Measurements from ENCODE around the gene DNAJC1. TPM values are rescaled to one million over a fixed set of nuclear protein-coding genes. Genes with fewer than 3 reads are reported as not detected.

DNAJC1 gene
- total RNA-seq, 3 donors from 2014 or later = 26.3 to 31.5 (median 30.3) TPM

DNA sequence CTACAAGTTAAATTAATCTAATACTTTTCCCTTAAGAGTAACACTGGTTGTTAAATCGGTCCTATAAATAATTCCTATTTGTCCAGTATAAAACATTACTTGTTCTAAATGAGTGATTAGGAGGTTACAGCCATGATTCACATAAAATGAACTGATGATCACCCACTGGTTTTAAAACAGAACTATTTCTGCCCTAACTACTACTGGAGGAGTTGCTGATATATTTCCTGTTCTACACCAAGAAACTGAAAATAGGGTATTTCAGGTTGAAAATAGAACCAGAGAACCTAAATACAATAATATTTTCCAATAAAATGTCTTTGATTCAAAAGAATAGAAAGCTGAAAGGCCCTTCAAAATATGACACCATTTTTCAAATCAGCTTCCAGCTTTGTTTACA lies 30.9 kb downstream of the DNAJC1 start:
- Histone ChIP-seq H3K4me1 (ENCODE audit: low read depth) (peaks cover 11% of the 10 kb centered on the region), H3K9me3 (no peaks in the 10 kb centered on the region), H3K36me3 (ENCODE audit: low read depth) (no peaks in the 10 kb centered on the region), H3K4me3 (no peak overlapping the region)
- no peak for ATAC-seq
- intact Hi-C loops (cut with DNase I, micrococcal nuclease) = no loop called here
- TF ChIP-seq, protein P1, sequence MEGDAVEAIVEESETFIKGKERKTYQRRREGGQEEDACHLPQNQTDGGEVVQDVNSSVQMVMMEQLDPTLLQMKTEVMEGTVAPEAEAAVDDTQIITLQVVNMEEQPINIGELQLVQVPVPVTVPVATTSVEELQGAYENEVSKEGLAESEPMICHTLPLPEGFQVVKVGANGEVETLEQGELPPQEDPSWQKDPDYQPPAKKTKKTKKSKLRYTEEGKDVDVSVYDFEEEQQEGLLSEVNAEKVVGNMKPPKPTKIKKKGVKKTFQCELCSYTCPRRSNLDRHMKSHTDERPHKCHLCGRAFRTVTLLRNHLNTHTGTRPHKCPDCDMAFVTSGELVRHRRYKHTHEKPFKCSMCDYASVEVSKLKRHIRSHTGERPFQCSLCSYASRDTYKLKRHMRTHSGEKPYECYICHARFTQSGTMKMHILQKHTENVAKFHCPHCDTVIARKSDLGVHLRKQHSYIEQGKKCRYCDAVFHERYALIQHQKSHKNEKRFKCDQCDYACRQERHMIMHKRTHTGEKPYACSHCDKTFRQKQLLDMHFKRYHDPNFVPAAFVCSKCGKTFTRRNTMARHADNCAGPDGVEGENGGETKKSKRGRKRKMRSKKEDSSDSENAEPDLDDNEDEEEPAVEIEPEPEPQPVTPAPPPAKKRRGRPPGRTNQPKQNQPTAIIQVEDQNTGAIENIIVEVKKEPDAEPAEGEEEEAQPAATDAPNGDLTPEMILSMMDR (IDR thresholded peaks at IDR 0.05) = no peak
- DNase-seq = no peak

DNA sequence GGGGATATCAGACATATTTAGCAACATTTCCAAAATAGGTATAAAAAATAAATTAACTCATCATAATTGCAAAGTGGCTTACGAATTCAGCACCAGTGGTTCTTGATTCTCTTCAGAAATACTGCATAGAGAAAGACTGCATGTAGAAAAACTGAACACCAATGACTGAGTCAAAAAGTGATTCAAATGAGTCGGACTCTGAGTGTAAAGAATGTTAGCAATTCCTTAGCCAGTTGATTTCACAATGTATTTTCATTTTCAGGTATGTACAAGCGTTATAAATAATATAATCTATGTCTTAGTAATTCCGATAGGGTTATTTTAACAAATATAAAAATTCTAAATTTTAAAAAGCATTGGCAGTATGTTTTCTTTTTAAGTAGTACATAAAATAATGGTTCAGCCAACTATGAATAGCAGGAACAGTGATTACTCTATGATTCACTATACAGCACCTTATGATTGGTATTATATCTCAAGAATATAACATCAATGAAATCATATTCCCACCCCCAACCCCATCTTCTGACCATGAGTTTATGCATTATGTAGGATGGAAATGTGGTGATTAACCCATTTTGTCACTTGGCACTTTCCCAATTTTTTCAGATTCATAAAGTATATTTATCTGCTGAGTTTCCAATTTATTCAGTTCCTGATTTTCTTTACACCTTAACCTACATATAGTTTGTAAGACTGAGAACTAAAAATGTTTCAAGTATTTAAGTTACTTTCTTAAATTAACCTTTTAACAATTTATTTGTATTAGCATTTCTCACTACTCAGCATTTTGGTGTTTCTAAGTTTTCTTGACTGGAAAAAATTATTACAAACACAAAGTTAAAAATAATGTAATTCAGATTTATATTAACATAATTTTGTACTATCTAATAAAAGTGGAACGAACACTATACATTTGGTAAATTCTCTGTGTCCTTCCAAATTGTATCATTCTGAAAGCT lies 33.9 kb downstream of the DNAJC1 start:
- H3K9me3 ChIP-seq = no peaks in the 10 kb centered on the region

DNA sequence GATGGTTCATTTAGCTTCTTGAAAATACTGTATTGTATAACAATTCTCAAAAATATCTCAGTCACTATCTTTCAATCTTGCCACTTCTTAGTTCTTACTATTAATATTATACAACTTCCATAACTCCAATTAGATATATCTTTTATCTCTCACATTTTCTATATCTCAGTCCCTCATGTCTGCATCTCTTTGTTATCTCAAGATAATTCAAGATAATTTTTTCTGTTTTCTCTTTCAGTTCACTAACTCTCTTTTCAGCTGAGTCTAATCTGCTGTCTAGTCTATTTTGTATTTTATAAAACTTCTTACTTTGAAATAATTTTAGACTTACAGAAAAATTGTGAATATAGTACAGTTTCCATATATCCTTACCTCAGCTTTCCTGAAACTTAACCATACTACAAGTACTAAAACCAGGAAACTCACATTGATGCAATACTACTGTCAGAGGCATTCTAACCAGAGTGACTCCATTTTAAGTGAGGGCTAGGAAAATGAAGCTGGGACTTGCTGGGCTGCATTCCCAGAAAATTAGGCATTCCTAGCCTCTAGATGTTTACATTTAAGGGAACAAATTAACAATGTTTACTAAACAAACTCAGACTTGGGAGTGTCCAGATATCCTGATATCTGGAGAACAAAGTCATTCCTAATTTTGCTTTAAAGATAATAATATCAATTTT lies 38.4 kb downstream of the DNAJC1 start:
- TF ChIP-seq, protein P1 (IDR thresholded peaks at IDR 0.05) = no peak
- Histone ChIP-seq H3K36me3 (ENCODE audit: low read depth) (no peaks in the 10 kb centered on the region), H3K9me3 (no peaks in the 10 kb centered on the region), H3K4me3 (no peak overlapping the region), H3K4me1 (ENCODE audit: low read depth) (no peaks in the 10 kb centered on the region)
- DNase-seq (no peak), ATAC-seq (no peak)
- intact Hi-C loops (cut with DNase I, micrococcal nuclease) = no loop called here

More for the DNA sequence above, 33.9 kb downstream of the DNAJC1 start:
- H3K36me3 ChIP-seq (ENCODE audit: low read depth) = no peaks in the 10 kb centered on the region
- TF ChIP-seq, protein P1 (IDR thresholded peaks at IDR 0.05) = no peak
- H3K4me1 ChIP-seq (ENCODE audit: low read depth) = peaks cover 5% of the 10 kb centered on the region
- no peak overlapping the region for H3K4me3 ChIP-seq
- DNase-seq = no peak
- no peak for ATAC-seq
- intact Hi-C loops (cut with DNase I, micrococcal nuclease) = no loop called here

DNA sequence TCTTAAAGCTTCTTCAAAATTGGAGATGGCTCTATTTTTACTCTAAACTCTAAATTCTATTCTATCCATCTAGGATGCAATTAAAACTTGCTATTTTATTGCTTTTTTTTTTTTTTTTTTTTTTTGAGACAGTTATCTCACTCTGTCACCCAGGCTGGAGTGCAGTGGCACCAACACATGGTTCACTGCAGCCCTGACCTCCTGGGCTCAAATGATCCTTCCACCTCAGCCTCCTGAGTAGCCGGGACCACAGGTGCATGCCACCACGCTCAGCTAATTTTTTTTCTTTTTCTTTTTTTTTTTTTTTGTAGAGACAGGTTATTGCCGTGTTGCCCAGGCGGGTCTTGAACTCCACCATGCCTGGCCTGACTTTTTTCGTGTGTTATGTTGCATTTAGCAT lies 41.2 kb downstream of the DNAJC1 start:
- ATAC-seq (no peak), DNase-seq (no peak)
- Histone ChIP-seq H3K36me3 (ENCODE audit: low read depth) (no peaks in the 10 kb centered on the region), H3K4me1 (ENCODE audit: low read depth) (no peaks in the 10 kb centered on the region), H3K9me3 (no peaks in the 10 kb centered on the region), H3K4me3 (no peak overlapping the region)
- TF ChIP-seq, protein P1 (IDR thresholded peaks at IDR 0.05) = no peak
- intact Hi-C loops (cut with DNase I, micrococcal nuclease) = no loop called here

DNA sequence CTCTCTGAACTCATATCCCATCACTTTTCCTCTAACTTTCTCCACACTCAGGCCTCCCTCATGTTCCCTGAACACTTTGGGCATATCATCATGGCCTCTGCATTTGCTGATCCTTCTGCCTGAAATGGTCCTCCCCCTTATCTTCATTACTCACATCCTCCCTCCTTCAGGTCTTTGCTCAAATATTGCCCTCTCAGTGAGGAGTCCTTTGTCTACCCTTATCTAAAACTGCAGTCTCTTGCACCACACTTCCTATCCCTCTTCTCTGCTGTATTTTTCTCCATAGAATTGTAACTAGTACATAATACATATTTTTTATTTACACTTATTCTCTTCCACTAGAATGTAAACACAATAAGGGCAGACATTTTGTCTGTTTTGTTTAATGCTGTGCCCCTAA lies 41.7 kb downstream of the DNAJC1 start:
- H3K4me1 ChIP-seq (ENCODE audit: low read depth) = no peaks in the 10 kb centered on the region
- TF ChIP-seq, protein P1 (IDR thresholded peaks at IDR 0.05) = no peak
- intact Hi-C loops (cut with DNase I, micrococcal nuclease) = no loop called here
- DNase-seq = no peak
- no peak for ATAC-seq
- H3K4me3 ChIP-seq = no peak overlapping the region
- no peaks in the 10 kb centered on the region for H3K36me3 ChIP-seq (ENCODE audit: low read depth)
- no peaks in the 10 kb centered on the region for H3K9me3 ChIP-seq

Data from mucosa of descending colon (tissue), 3 donors.